8988T (cell line): ENCODE results near the gene CDCP1.

Experiments
- DNase-seq: peaks from one replicate; pipeline ENCODE4 v3.0.0; 2011

Gene CDCP1

DNA sequence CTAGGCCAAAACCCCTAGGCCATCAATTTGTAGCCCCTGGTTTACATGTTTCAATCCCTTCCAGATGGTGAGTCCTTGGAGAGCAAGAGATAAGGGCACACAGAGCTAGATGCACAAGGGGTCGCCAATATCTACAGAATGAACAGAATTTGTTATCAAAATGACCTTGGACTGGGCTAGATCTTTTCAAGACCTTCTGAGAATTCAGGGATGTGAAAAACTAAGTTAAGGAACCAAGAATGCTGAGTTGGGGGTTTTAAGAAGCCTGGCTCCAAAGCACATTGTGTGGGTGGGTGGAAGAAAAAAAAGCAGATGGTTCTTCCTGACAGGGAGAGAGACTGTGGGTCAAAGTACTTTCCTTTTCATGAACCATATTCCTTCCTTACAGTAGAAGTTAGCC, 10.2 kb downstream of the CDCP1 start:
- DNase-seq, result no peak

- DNase-seq, result no peak
Measured at GRCh38 chr3:45134758-45135521, 11.2 kb downstream of the CDCP1 start.

- no peak for DNase-seq
Measured at GRCh38 chr3:45132568-45133211, 13.5 kb downstream of the CDCP1 start.

- DNase-seq, result no peak
Measured at GRCh38 chr3:45131201-45131600, 15.0 kb downstream of the CDCP1 start.

DNA sequence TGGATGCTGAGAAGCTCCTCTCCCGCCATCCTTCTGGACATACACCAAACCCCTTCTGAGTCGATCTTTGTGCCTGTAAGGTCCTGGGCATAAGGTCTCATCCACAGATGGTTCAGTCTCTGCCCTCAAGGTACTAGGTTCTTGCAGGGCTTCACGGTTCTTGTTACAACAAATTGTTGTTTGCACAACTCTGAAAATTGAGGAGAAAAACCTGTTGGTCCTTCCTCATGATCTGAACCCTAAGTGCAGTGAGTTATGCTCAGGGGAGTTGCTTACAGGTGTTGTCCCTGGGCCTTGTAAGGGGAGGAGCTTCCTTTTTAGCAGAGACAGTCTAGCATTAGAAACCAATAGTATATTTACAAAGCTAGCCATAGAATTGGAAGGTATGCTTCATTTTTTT, 15.7 kb downstream of the CDCP1 start:
- no peak for DNase-seq

- no peak for DNase-seq
Measured at GRCh38 chr3:45128950-45129349, 17.2 kb downstream of the CDCP1 start.

- no peak for DNase-seq
Measured at GRCh38 chr3:45127130-45127822, 18.9 kb downstream of the CDCP1 start.

DNA sequence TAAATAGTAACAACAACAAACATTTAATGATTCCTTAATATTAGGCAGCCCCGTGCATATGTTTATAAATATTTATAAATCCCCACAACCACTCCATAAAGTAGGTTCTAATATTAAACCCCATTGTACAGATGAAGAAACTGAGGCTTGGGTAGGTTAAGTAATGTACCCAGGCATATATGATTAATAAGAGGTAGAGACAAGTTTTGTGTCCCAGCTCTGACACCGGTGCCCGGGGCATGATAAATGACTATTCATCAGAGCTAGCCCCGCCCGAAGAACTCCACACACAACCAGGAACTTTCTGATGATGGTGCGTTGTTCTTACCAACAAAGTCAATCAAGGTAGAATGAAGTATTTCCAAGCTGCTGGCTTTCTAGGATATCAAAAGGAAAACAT, 19.4 kb downstream of the CDCP1 start:
- no peak for DNase-seq

- no peak for DNase-seq
Measured at GRCh38 chr3:45125550-45126026, 20.6 kb downstream of the CDCP1 start.

- DNase-seq, result no peak
Measured at GRCh38 chr3:45124956-45125355, 21.2 kb downstream of the CDCP1 start.

DNA sequence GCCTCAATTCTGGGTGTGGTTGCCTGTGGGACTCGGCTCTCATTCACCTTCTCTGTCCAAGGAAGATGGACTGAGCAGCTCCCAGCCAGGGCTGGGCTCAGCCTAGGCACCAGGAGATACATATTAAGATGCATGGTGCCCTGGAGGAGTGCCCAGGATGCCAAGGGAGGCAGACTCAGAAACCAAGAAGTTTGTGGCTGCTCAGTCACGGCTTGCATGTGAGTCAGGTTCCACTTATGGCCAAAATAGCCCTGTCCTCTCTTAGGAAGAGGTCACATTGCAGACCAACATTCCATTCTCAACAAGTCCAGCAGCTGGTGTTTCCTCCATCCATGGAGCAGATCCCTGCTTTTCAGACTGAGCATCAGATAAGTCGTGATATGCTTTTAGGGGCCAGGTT, 21.8 kb downstream of the CDCP1 start:
- DNase-seq, result no peak

GRCh38 chr3:45123581-45124269, 22.5 kb downstream of the CDCP1 start:
- no peak for DNase-seq

DNA sequence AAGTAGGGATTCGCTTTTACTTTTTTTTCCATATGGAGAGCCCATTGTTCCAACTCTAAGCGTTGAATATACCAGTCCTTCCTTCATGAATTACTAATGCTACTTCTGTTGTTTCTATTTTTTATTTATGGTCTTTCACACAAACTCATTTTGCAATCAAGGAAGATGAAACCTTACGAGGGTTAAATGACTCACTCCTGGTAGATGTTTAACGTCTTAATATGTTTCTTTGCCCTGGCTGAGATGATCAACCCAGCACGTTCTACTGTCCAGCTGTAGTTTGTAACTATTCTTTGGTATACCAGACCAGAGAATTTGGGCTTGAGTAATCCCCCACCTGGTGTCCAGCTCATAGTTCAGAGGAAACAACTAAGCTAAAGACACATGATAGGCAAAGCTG, 23.1 kb downstream of the CDCP1 start:
- no peak for DNase-seq

GRCh38 chr3:45120359-45121158, 25.6 kb downstream of the CDCP1 start:
- DNase-seq, result no peak

- no peak for DNase-seq
Measured at GRCh38 chr3:45119824-45120358, 26.3 kb downstream of the CDCP1 start.

DNA sequence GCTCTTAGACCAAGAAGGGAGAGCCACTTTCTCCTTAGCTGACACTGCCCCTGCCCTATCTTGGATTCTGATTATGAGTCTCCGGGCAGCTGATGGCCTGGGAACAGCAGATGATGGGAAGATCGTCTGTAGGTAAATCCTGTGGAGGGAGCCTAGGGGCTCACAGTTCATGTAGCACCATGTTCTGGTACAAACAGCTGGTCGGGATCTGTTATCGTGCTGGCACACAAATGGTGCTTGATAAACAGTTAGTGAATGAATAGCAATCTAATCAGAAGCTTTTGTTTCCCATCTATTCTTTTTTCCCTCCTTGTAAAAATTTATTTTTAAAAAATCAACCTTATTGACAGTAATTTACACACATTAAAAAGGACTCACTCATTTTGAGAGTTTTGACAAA, 26.8 kb downstream of the CDCP1 start:
- DNase-seq, result no peak

- DNase-seq, result no peak
Measured at GRCh38 chr3:45118615-45119071, 27.5 kb downstream of the CDCP1 start.

GRCh38 chr3:45116350-45116749, 29.8 kb downstream of the CDCP1 start:
- DNase-seq, result no peak

DNA sequence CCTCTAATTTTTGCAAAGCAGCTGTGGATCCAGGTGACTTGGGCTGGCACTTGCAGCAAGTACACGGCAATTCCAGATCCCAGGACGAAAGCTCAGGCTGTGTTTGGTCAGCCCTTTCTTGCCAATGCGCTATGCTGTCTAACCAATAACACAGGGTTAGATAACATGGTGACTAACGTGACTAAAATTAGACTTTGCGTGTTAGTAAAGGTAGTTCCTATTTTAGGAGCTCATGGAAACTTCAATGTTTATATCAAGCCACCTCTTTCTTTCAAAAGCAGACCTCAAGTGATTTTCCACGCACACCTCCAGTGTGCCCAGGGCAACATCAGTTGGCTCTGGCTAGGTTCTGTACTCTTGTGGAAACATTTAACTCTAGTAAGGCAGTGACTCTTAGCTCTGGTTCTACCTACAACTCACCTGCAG, 32.5 kb downstream of the CDCP1 start:
- no peak for DNase-seq

GRCh38 chr3:45112939-45113338, 33.2 kb downstream of the CDCP1 start:
- no peak for DNase-seq

DNA sequence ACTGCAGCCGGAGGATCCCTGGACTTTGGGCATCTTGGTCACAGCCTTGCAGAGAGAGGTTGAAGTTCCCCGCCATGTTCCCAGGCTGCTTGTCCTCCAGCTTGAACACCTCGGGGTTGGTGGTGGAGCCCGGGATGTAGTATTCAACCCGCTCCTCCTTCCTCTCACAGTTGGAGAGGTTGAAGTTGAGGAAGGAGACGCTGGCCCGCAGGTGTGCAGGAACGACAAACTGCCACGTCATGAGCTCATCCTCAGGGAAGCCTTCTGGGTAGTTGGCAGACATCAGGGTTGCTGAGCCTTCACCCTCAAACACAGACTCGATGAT, 35.7 kb downstream of the CDCP1 start:
- DNase-seq, result no peak
